GM23338 (cell line): ENCODE measurements around the gene EHBP1L1. TPM values are rescaled to one million over a fixed set of nuclear protein-coding genes. Genes with fewer than 3 reads are reported as not detected.

Experiments
- ATAC-seq: fragments of 200-7000 bp; cut with Tn5 transposase; 3 replicates; pipeline ENCODE4 v1.9.1; 2020
- DNase-seq: peaks from one replicate; pipeline ENCODE4 v3.0.0-alpha.2; 2015; ENCODE audit warnings: low spot score
- H2AFZ ChIP-seq: fragments of 200-600 bp; sonication (generic); 2 replicates; pipeline ENCODE4 v1.8.0; 2016; ENCODE audit warnings: antibody characterized with exemption, mild to moderate bottlenecking, moderate library complexity
- H3F3A ChIP-seq: fragments of 200-600 bp; sonication (generic); replicated peaks from 2 replicates; pipeline ENCODE4 v1.8.0; 2017; ENCODE audit warnings: antibody characterized with exemption, mixed run types, low read depth
- H3K27ac ChIP-seq: fragments of 200-600 bp; sonication (generic); 2 replicates; pipeline ENCODE4 v1.6.1; 2016; ENCODE audit warnings: low read depth
- H3K27me3 ChIP-seq: fragments of 200-600 bp; sonication (generic); 2 replicates; pipeline ENCODE4 v1.8.0; 2016; ENCODE audit warnings: mild to moderate bottlenecking, mixed run types, moderate library complexity; ENCODE audit not compliant: insufficient read depth
- H3K36me3 ChIP-seq: fragments of 200-600 bp; sonication (generic); 2 replicates; pipeline ENCODE4 v1.8.0; 2016; ENCODE audit warnings: mild to moderate bottlenecking; ENCODE audit not compliant: insufficient read depth
- H3K4me1 ChIP-seq: fragments of 200-600 bp; sonication (generic); 2 replicates; pipeline ENCODE4 v1.8.0; 2016; ENCODE audit warnings: mild to moderate bottlenecking, moderate library complexity; ENCODE audit not compliant: insufficient read depth
- H3K4me2 ChIP-seq: fragments of 200-600 bp; sonication (generic); 2 replicates; pipeline ENCODE4 v1.7.1; 2017; ENCODE audit warnings: mixed run types
- H3K4me3 ChIP-seq: fragments of 200-600 bp; sonication (generic); 2 replicates; pipeline ENCODE4 v1.6.1; 2016; ENCODE audit warnings: mixed run types
- H3K79me2 ChIP-seq: fragments of 200-600 bp; sonication (generic); replicated peaks from 2 replicates; pipeline ENCODE4 v1.8.0; 2017; ENCODE audit warnings: mild to moderate bottlenecking; ENCODE audit not compliant: insufficient read depth
- H3K9me2 ChIP-seq: fragments of 200-600 bp; sonication (generic); 2 replicates; pipeline ENCODE4 v1.8.0; 2017; ENCODE audit not compliant: insufficient read depth
- H4K20me1 ChIP-seq: fragments of 200-600 bp; sonication (generic); replicated peaks from 2 replicates; pipeline ENCODE4 v1.8.0; 2017; ENCODE audit warnings: mild to moderate bottlenecking; ENCODE audit not compliant: insufficient read depth
- H3K27ac Mint-ChIP-seq: 2 replicates; pipeline ENCODE4 v1.8.0; 2020; ENCODE audit warnings: inconsistent platforms, mild to moderate bottlenecking, moderate library complexity, mixed read lengths
- H3K27me3 Mint-ChIP-seq: 3 replicates; pipeline ENCODE4 v1.8.0; 2022; ENCODE audit warnings: low read depth, mild to moderate bottlenecking, moderate library complexity, mixed read lengths, inconsistent platforms; ENCODE audit not compliant: insufficient read depth, poor library complexity
- H3K36me3 Mint-ChIP-seq: 3 replicates; pipeline ENCODE4 v1.8.0; 2021; ENCODE audit warnings: low read depth, mild to moderate bottlenecking, inconsistent platforms, moderate library complexity, mixed read lengths
- H3K4me1 Mint-ChIP-seq: 3 replicates; pipeline ENCODE4 v1.8.0; 2020; ENCODE audit warnings: mild to moderate bottlenecking, inconsistent platforms, mixed read lengths
- H3K4me3 Mint-ChIP-seq: 3 replicates; pipeline ENCODE4 v1.8.0; 2021; ENCODE audit warnings: moderate library complexity, mild to moderate bottlenecking, inconsistent platforms, mixed read lengths
- H3K9me3 Mint-ChIP-seq: 3 replicates; pipeline ENCODE4 v1.8.0; 2020; ENCODE audit warnings: moderate library complexity, mild to moderate bottlenecking, inconsistent platforms, mixed read lengths
- CREB1 ChIP-seq: fragments of 250-450 bp; sonication (Bioruptor Pico); IDR thresholded peaks from 2 replicates; pipeline ENCODE4 v1.5.0; 2020; ENCODE audit warnings: low read depth, mild to moderate bottlenecking, moderate library complexity
- CTCF ChIP-seq, 2 experiments: fragments of 200-600 bp in 1 of 2; sonication (generic) in 1 of 2; conservative IDR thresholded peaks; 2 replicates each; pipeline versions ENCODE4 v1.5.1 to v1.6.1; 2016 to 2017; ENCODE audit warnings: antibody characterized with exemption in 2 of 2, low read depth in 2 of 2, mild to moderate bottlenecking in 2 of 2, moderate library complexity in 1 of 2
- JUNB ChIP-seq: IDR thresholded peaks from one replicate; pipeline ENCODE4 v1.6.1; 2016; ENCODE audit warnings: antibody characterized with exemption; ENCODE audit not compliant: unreplicated experiment
- NANOG ChIP-seq: IDR thresholded peaks from 2 replicates; pipeline ENCODE4 v1.6.1; 2016; ENCODE audit warnings: antibody characterized with exemption, borderline replicate concordance
- STAT1 ChIP-seq: IDR thresholded peaks from one replicate; pipeline ENCODE4 v1.6.1; 2016; ENCODE audit warnings: antibody characterized with exemption; ENCODE audit not compliant: unreplicated experiment
- ZNF114 ChIP-seq: fragments of 250-450 bp; sonication (Bioruptor Pico); IDR thresholded peaks from 2 replicates; pipeline ENCODE4 v1.5.0; 2020; ENCODE audit warnings: mild to moderate bottlenecking, moderate library complexity
- polyA plus RNA-seq: library from polyadenylated mRNA; unstranded; fragments of >200 nt; fragmentation: Nextera tagmentation; extraction: Ambion mirVana; gene quantifications from 2 replicates; pipeline ENCODE4 v1.2.1, GENCODE V29; 2016
- total RNA-seq: library from RNA; depleted of rRNA; stranded (reverse); fragments of >200 nt; shearing (Covaris generic); gene quantifications from 2 replicates; pipeline ENCODE4 v1.2.3, GENCODE V29; 2014

EHBP1L1 gene
- total and polyA plus RNA-seq, 2 experiments from 2014 or later = 2.9 to 10.9 TPM

GRCh38 chr11:65593518-65594414, 17.9 kb downstream of the EHBP1L1 start:
- Histone ChIP-seq H3K79me2 (no peaks in the 10 kb centered on the region), H3K4me2 (peak overlapping the region; percentile 87; the same call in 1 of the 2 replicates), H3K4me3 (no peak overlapping the region), H3K9me2 (no peaks in the 10 kb centered on the region), H3K27me3 (peaks cover 46% of the 10 kb centered on the region), H3F3A (peaks cover 26% of the 10 kb centered on the region; the same call in 1 of the 2 replicates), H3K27ac (no peak overlapping the region), H2AFZ (no peak overlapping the region), H3K4me1 (peaks cover 13% of the 10 kb centered on the region; the same call in 1 of the 2 replicates), H3K36me3 (no peaks in the 10 kb centered on the region; the same call in 1 of the 2 replicates), H4K20me1 (no peaks in the 10 kb centered on the region)
- peaks cover 13% of the 10 kb centered on the region for H3K4me1 Mint-ChIP-seq
- DNase-seq (peak; percentile 83), ATAC-seq (peak; percentile 58)
- peak; percentile 78 to 88 for TF ChIP-seq CTCF (conservative IDR thresholded peaks at IDR 0.05; ENCODE audit: low read depth in 2 of 2)
- TF ChIP-seq NANOG = no peak
- H3K4me3 Mint-ChIP-seq = peak overlapping the region; percentile 66; the same call in 1 of the 3 replicates
- peaks cover 44% of the 10 kb centered on the region for H3K27me3 Mint-ChIP-seq
- no peaks in the 10 kb centered on the region; the same call in 2 of the 3 replicates for H3K9me3 Mint-ChIP-seq
- no peak overlapping the region for H3K27ac Mint-ChIP-seq
- peaks cover 5% of the 10 kb centered on the region; the same call in 2 of the 3 replicates for H3K36me3 Mint-ChIP-seq

DNA sequence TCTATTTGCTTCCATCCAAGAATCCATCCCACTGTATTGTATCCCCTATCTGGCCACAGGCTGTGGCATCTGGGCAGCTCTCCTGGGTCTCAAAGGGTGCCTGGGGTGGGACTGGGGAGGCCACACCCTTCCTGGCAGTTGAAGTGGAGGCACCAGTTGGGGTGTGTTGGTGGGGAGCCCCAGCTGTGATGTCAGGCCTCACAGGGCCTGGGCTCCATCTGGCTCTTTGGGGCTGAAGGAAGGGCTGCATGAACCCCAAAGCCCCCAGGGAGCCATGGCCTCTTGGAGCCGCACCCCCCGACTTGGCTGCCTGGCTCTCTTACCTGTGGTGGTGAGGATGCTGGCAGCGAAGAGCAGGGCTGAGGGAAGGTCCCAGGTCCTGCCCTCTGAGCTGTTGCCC, 19.3 kb downstream of the EHBP1L1 start:
- H3K79me2 ChIP-seq = no peaks in the 10 kb centered on the region
- no peak overlapping the region for H3K4me2 ChIP-seq
- peaks cover 13% of the 10 kb centered on the region; the same call in 1 of the 2 replicates for H3K4me1 ChIP-seq
- H3K27ac ChIP-seq = no peak overlapping the region
- Mint-ChIP-seq H3K36me3 (peaks cover 9% of the 10 kb centered on the region; the same call in 2 of the 3 replicates), H3K9me3 (no peaks in the 10 kb centered on the region; the same call in 2 of the 3 replicates), H3K4me3 (no peak overlapping the region), H3K4me1 (peaks cover 13% of the 10 kb centered on the region), H3K27ac (no peak overlapping the region), H3K27me3 (peaks cover 36% of the 10 kb centered on the region)
- H3F3A ChIP-seq = peaks cover 26% of the 10 kb centered on the region; the same call in 1 of the 2 replicates
- no peaks in the 10 kb centered on the region; the same call in 1 of the 2 replicates for H4K20me1 ChIP-seq
- H3K27me3 ChIP-seq = peaks cover 42% of the 10 kb centered on the region
- H2AFZ ChIP-seq = no peak overlapping the region
- ATAC-seq (no peak), DNase-seq (no peak)
- no peaks in the 10 kb centered on the region; the same call in 1 of the 2 replicates for H3K36me3 ChIP-seq
- no peaks in the 10 kb centered on the region for H3K9me2 ChIP-seq
- no peak overlapping the region for H3K4me3 ChIP-seq
- TF ChIP-seq CTCF (conservative IDR thresholded peaks at IDR 0.05; ENCODE audit: low read depth in 2 of 2) (no peak), ZNF114 (CRISPR knock-in tag) (no peak), CREB1 (CRISPR knock-in tag) (no peak), JUNB (no peak), STAT1 (no peak), NANOG (no peak)
